ENCODE results near the gene PARP14.
"Not testable (repeated sequence)": the region's sequence is repeated elsewhere in the genome, so short reads cannot be mapped to it uniquely, and the experiment has no call there.

GRCh38 chr3:122651233-122651907, 29.3 kb upstream of the PARP14 start:
- TF ChIP-seq CTCF (tag by site-specific recombination; IDR thresholded peaks at IDR 0.05); ATF2 (tag by site-specific recombination; IDR thresholded peaks at IDR 0.05; ENCODE audit: low read depth); ZNF639 (tag by site-specific recombination; IDR thresholded peaks at IDR 0.05): not testable (repeated sequence)
